K562 (cell line): ENCODE results near the gene TOMT. TPM values are rescaled to one million over a fixed set of nuclear protein-coding genes. Genes with fewer than 3 reads are reported as not detected.

Experiments
- FOXA1 ChIP-seq: fragments of 450-650 bp; IDR thresholded peaks from 2 replicates; pipeline ENCODE4 v1.6.1; 2016; ENCODE audit warnings: mild to moderate bottlenecking, borderline replicate concordance
- MCM7 ChIP-seq, 2 experiments: fragments of 450-650 bp; IDR thresholded peaks; 2 replicates each; pipeline ENCODE4 v1.6.1; 2016 to 2018
- SRSF7 ChIP-seq: fragments of 200-400 bp; formaldehyde crosslinking; optimal IDR thresholded peaks from 2 replicates; pipeline ENCODE3; 2017; ENCODE audit warnings: mild to moderate bottlenecking, low read depth, low read length
- SRSF9 ChIP-seq: fragments of 200-400 bp; formaldehyde crosslinking; IDR thresholded peaks from 2 replicates; pipeline ENCODE4 v1.6.1; 2017; ENCODE audit warnings: low read depth, low read length, borderline replicate concordance
- STAT6 ChIP-seq: sonication (generic); formaldehyde crosslinking; IDR thresholded peaks from 2 replicates; pipeline ENCODE4 v1.8.1; 2023; ENCODE audit warnings: mild to moderate bottlenecking, missing genetic modification reagents
- TBP ChIP-seq: optimal IDR thresholded peaks from 2 replicates; pipeline ENCODE3; 2011; ENCODE audit warnings: low read depth, low read length, improper control_type of control experiment
- TSHZ1 ChIP-seq: fragments of 250-450 bp; sonication (Bioruptor Pico); IDR thresholded peaks from 2 replicates; pipeline ENCODE4 v1.4.0; 2020; ENCODE audit warnings: mild to moderate bottlenecking, moderate library complexity
- ZNF12 ChIP-seq: sonication (generic); formaldehyde crosslinking; IDR thresholded peaks from 2 replicates; pipeline ENCODE4 v1.4.0; 2020; ENCODE audit warnings: mild to moderate bottlenecking, missing genetic modification reagents
- ZNF584 ChIP-seq: fragments of 200-800 bp; sonication (Bioruptor generic); IDR thresholded peaks from 2 replicates; pipeline ENCODE4 v1.6.1; 2016; ENCODE audit warnings: low read depth, mild to moderate bottlenecking, missing genetic modification characterization, missing compliant biosample characterization
- polyA plus RNA-seq, 8 experiments: library from polyadenylated mRNA; depleted of rRNA in 4 of 8; stranded (reverse) in 5 of 8; unstranded in 3 of 8; fragments of >200 nt; fragmentation: Nextera tagmentation in 2 of 8; fragmentation: Illumina TruSeq in 1 of 8; extraction: Ambion mirVana in 2 of 8; extraction: Trizol in 1 of 8; gene quantifications; 2 replicates each; pipeline versions ENCODE4 v1.2.1 to v1.2.3, GENCODE V29; 2011 to 2014; ENCODE audit warnings: inconsistent platforms in 1 of 8, missing spikeins in 1 of 8
- total RNA-seq, 7 experiments: library from RNA; depleted of rRNA in 6 of 7; stranded (reverse); fragments of >200 nt in 6 of 7; fragmentation: Illumina TruSeq in 2 of 7; extraction: Trizol in 2 of 7; gene quantifications; 2 replicates each; pipeline versions ENCODE4 v1.2.1 to v1.2.3, GENCODE V29; 2011 to 2021; ENCODE audit warnings: low replicate concordance in 1 of 7
- TF ChIP-seq, protein P1 (sequence below): IDR thresholded peaks from 3 replicates; pipeline ENCODE4 v1.6.1; 2011; ENCODE audit warnings: borderline replicate concordance, mild to moderate bottlenecking, moderate library complexity; ENCODE audit not compliant: insufficient read length; ENCODE audit errors: extremely low read depth
- TF ChIP-seq, protein P2 (sequence below): fragments of 450-650 bp; IDR thresholded peaks from 2 replicates; pipeline ENCODE4 v1.6.1; 2017; ENCODE audit warnings: antibody characterized with exemption, mild to moderate bottlenecking

The TOMT gene
- total and polyA plus RNA-seq, 9 of the 15 experiments (the other 6 are each of a cell fraction or from before 2014, with no cell fraction given): not detected

- TF ChIP-seq, protein P1, sequence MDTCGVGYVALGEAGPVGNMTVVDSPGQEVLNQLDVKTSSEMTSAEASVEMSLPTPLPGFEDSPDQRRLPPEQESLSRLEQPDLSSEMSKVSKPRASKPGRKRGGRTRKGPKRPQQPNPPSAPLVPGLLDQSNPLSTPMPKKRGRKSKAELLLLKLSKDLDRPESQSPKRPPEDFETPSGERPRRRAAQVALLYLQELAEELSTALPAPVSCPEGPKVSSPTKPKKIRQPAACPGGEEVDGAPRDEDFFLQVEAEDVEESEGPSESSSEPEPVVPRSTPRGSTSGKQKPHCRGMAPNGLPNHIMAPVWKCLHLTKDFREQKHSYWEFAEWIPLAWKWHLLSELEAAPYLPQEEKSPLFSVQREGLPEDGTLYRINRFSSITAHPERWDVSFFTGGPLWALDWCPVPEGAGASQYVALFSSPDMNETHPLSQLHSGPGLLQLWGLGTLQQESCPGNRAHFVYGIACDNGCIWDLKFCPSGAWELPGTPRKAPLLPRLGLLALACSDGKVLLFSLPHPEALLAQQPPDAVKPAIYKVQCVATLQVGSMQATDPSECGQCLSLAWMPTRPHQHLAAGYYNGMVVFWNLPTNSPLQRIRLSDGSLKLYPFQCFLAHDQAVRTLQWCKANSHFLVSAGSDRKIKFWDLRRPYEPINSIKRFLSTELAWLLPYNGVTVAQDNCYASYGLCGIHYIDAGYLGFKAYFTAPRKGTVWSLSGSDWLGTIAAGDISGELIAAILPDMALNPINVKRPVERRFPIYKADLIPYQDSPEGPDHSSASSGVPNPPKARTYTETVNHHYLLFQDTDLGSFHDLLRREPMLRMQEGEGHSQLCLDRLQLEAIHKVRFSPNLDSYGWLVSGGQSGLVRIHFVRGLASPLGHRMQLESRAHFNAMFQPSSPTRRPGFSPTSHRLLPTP: no peak
- TF ChIP-seq STAT6 (CRISPR knock-in tag): no peak
- no peak for TF ChIP-seq SRSF7
- no peak for TF ChIP-seq SRSF9
- TF ChIP-seq MCM7 (IDR thresholded peaks at IDR 0.05): no peak
- TF ChIP-seq, protein P2, sequence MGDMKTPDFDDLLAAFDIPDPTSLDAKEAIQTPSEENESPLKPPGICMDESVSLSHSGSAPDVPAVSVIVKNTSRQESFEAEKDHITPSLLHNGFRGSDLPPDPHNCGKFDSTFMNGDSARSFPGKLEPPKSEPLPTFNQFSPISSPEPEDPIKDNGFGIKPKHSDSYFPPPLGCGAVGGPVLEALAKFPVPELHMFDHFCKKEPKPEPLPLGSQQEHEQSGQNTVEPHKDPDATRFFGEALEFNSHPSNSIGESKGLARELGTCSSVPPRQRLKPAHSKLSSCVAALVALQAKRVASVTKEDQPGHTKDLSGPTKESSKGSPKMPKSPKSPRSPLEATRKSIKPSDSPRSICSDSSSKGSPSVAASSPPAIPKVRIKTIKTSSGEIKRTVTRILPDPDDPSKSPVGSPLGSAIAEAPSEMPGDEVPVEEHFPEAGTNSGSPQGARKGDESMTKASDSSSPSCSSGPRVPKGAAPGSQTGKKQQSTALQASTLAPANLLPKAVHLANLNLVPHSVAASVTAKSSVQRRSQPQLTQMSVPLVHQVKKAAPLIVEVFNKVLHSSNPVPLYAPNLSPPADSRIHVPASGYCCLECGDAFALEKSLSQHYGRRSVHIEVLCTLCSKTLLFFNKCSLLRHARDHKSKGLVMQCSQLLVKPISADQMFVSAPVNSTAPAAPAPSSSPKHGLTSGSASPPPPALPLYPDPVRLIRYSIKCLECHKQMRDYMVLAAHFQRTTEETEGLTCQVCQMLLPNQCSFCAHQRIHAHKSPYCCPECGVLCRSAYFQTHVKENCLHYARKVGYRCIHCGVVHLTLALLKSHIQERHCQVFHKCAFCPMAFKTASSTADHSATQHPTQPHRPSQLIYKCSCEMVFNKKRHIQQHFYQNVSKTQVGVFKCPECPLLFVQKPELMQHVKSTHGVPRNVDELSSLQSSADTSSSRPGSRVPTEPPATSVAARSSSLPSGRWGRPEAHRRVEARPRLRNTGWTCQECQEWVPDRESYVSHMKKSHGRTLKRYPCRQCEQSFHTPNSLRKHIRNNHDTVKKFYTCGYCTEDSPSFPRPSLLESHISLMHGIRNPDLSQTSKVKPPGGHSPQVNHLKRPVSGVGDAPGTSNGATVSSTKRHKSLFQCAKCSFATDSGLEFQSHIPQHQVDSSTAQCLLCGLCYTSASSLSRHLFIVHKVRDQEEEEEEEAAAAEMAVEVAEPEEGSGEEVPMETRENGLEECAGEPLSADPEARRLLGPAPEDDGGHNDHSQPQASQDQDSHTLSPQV: peak; percentile 95
- no peak for TF ChIP-seq FOXA1
- TF ChIP-seq TSHZ1 (CRISPR knock-in tag): no peak
- no peak for TF ChIP-seq ZNF12
- TF ChIP-seq TBP: peak; percentile 76
- TF ChIP-seq ZNF584: peak; percentile 65
These were observed 2.6 kb upstream of the TOMT start, which contains the start of gene LAMTOR1 (continued) for GRCh38 chr11:72102946-72103753.
